GM12874 (cell line): ENCODE measurements around the gene RNF207.

Source experiments
- TF ChIP-seq, protein P1 (sequence below): IDR thresholded peaks from 2 replicates; pipeline ENCODE4 v1.5.1; 2011; ENCODE audit warnings: low read depth, mild to moderate bottlenecking, control low read depth, low read length, moderate library complexity; ENCODE audit not compliant: insufficient read depth

Gene RNF207

DNA sequence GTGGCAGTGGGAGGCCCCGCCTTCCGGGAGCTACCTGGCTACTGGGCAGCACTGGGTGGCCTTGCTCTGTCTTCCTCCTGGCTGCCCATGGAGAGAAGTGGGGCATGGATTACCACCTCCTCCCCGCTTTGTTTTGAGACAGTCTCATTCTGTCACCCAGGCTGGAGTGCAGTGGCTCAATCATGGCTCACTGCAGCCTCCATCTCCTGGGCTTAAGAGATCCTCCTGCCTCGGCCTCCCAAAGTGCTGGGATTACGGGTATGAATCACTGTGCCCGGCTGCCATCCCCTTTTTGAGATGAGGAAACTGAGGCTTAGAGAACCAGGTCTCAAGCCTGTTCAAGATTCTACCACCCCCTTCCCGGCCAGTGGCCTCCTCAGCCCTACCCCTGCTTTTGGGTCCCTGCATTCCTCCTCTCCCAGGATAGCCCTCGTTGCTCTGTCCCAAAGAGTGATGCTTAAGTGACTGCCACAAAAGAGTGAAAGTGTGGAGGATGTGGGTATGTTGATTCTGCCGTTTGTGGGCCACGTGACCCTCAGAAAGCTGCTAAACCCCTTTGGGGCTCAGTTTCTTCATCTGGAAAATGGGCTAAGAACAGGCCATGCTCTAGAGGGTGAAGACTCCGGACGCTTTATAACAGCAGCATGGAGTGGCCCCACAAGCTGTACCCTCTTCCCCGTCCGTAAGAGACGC is 45.9 kb downstream of the RNF207 start:
- TF ChIP-seq, protein P1, sequence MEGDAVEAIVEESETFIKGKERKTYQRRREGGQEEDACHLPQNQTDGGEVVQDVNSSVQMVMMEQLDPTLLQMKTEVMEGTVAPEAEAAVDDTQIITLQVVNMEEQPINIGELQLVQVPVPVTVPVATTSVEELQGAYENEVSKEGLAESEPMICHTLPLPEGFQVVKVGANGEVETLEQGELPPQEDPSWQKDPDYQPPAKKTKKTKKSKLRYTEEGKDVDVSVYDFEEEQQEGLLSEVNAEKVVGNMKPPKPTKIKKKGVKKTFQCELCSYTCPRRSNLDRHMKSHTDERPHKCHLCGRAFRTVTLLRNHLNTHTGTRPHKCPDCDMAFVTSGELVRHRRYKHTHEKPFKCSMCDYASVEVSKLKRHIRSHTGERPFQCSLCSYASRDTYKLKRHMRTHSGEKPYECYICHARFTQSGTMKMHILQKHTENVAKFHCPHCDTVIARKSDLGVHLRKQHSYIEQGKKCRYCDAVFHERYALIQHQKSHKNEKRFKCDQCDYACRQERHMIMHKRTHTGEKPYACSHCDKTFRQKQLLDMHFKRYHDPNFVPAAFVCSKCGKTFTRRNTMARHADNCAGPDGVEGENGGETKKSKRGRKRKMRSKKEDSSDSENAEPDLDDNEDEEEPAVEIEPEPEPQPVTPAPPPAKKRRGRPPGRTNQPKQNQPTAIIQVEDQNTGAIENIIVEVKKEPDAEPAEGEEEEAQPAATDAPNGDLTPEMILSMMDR, result no peak

GRCh38 chr1:6252374-6252710 is 46.4 kb downstream of the RNF207 start:
- TF ChIP-seq, protein P1, result no peak

DNA sequence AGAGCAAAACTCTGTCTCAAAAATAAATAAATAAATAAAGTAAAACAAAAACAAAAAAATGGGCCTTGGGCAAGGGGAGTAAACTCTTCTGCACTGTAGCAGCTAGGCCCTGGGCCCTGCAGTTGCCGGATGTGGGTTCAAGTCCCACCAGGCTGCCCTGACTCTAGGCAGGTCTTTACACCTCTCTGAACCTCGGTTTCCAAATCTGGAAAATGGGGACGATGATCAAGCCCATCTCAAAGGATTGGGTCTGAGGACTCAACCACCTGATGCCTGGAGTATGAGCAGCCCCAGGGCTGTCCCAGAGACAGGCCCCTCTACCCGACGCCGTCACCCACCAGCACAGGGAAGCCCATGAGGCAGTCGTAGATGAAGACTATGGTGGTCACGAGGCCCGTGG is 47.5 kb downstream of the RNF207 start:
- TF ChIP-seq, protein P1, result no peak

DNA sequence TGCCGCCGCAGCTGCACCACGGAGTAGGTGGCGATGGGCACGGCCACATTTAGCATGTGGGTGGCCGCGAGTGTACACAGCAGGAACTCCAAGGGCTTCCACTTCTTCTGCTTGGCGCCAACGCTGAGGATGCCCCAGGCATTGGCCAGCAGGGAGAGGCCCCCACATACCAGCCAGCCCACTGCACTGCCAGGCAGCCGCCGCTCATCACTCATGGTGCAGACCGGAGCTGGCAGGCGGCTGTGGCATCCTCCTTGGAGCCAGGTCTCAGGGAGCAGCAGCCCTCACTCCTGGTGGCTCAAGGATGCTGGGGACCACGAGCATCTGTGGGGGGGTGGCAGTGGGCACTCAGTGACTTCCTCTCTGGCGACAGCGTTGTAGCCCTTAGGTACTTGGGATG is 48.8 kb downstream of the RNF207 start:
- TF ChIP-seq, protein P1, result no peak

- TF ChIP-seq, protein P1, result no peak
These were observed 50.7 kb downstream of the RNF207 start for GRCh38 chr1:6256645-6257044.

DNA sequence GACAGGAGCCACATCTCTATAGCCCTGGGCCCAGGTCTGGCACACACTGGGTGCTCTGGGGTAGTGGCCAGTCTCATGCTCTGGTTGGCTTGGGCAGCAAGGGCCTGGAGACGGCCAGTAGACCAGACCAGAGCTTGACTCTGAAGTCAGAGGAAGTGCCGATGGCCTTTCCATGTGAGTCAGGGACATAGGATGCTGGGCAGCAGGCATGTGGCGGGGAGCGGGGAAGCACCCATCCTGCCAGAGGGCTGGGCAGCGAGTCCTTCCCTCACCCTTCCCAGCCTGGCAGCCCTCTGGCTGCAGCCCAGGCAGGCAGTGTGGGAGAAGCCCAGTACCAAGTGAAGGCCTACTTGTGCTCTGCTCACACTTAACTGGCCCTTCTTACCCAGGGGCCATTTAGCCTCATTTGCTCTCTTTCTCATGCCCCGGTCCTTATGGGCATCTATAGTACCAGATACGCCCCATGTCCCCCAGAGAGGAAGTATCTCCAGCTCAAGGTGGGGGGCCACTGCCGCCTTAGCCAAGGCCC is 51.7 kb downstream of the RNF207 start:
- TF ChIP-seq, protein P1, result no peak

- TF ChIP-seq, protein P1, result no peak
These were observed 52.8 kb downstream of the RNF207 start for GRCh38 chr1:6258675-6259074.
